ENCODE data around the gene PRND.
"Not testable (repeated sequence)": the region's sequence is repeated elsewhere in the genome, so short reads cannot be mapped to it uniquely, and the experiment has no call there.

Gene PRND, protein sequence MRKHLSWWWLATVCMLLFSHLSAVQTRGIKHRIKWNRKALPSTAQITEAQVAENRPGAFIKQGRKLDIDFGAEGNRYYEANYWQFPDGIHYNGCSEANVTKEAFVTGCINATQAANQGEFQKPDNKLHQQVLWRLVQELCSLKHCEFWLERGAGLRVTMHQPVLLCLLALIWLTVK

DNA sequence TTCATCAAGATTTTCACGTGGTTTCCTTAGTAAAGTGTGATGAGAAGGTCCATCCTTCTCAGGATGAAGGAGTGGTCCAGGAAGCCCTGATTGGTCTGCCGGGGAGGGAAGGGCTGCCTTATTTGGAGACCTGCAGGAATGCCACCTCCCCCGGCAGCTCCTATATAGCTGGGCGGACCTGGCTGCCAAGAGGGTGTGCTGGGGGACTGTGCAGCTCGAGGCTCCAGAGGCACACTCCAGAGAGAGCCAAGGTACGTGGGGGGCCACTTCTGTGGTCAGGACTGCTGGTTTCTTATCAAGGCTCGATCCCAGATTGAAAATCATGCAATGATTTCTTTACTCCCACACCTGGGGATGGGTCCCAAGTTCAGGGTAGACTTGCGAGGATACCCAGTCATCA, at the start of gene PRND:
Gene PRND, plus strand, starts transcription at position 191 of the 400 bp plus-strand sequence. CDS start 2,643 bp downstream, outside the sequence.
- DNase-seq, result no peak

DNA sequence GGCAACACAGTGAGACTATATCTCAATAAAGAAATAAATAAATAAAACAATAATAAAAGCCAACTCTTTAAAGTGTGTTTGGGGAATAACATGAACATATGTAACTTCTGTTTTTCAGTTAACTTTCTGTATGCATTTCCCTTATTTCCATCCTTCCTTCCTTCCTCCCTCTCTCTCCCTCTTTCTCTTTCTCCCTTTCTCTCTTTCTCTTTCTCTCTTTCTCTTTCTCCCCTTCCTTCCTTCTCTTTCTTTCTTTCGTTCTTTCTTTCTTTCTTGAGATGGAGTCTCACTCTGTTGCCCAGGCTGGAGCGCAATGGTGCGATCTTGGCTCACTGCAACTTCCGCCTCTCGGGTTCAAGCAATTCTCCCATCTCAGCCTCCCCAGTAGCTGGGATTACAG, 48.8 kb upstream of the PRND start:
- DNase-seq, result no peak

DNA sequence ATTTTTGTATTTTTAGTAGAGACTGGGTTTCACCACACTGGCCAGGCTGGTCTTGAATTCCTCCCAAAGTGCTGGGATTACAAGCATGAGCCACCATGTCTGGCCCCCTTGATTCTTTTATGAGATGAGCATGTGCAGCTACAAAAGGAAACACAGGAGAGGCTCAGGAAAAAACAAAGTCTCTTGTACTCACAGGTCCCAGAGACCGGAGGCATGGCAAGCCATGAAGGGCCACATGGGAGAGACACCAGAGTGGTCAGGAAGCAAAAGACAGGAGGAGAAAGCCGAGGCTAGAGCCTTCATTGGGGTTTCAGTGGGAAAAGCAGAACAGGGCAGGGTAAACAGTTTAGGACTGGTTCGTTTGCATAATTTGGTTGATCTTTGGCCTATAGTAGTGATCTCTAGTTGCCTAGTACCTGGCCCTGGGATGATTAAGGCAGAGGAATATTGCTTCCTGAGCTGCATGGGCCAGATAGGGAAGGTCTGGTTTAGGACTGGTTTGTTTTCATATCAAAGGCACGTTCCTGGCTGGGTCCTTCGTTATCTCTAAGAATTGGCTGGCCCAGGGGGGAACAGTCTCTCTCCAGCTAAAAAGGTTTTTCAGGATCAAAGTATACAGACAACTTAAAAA, 48.2 kb upstream of the PRND start:
- no peak for DNase-seq

DNA sequence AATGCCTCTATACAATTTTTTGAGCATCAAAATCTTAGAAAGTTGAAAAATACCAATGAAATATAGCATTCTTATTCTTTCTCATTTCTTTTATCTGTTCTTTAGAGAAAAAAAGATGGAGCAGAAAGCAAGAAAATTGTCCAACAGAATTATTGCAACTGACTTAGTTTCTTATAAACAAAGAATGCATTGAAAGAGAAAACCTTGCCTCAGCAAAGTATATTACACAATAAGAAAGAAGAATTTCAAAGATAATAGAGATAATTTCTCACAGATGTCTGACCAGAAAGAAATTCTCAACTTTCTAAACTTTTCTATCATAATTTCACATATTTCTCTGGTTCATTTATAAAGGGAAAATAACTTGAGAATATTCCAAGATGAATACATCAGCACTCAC, 47.0 kb upstream of the PRND start:
- DNase-seq, result no peak

DNA sequence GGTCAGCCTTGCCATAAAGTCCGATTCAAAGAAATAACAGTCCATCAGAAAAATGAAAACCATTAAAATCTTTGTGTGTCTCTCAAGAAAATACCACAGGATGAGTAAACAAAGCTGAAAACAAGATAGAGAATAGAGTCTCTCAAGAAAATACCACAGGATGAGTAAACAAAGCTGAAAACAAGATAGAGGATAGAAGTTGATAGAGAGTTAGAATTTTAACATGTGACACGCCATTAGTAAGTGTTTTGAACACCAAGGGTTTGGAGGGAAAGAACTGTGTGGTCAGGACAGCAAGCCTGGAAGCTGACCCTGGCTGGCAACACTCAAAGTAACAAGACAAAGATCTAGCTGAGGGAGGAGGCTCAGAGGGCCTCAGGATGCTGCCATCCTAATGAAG, 43.9 kb upstream of the PRND start:
- DNase-seq, result no peak

DNA sequence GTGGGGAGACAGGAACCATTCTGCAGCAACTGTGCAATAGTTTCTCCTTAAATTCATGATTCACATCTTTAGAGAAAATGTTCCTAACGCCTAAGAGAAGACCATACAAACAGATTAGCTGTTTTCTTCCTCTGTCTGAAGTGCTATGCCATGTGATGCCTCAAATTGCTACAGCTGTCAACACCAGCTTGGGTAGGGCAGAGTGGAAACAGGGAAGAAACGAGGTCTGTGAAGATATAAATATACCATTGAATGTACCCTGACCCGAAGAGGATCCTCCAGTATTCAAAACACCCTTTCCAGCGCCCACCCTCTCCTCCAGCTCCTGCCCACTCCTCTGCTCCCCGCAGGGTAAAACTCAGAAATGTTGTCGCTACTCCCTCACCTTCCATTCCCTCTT, 40.3 kb upstream of the PRND start:
- no peak for DNase-seq

DNA sequence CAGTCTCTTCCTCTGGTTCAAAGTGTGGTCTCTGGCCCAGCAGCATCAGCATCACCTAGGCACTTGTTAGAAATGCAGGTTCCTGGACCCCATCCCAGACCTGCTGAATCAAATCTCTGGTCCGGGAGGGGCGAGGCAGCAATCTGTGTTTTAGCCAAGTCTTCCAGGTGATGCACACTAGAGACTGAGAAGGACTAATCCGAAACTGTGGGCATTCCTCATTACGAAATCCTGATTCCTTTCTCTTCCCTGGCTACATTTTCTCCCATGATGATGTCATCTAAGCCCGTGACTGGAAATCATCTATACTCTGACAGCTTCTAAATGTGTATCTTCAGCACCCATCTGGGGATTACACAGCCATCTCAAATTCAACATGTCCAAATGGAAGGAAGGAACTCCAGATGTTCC, 39.7 kb upstream of the PRND start:
- DNase-seq, result no peak

DNA sequence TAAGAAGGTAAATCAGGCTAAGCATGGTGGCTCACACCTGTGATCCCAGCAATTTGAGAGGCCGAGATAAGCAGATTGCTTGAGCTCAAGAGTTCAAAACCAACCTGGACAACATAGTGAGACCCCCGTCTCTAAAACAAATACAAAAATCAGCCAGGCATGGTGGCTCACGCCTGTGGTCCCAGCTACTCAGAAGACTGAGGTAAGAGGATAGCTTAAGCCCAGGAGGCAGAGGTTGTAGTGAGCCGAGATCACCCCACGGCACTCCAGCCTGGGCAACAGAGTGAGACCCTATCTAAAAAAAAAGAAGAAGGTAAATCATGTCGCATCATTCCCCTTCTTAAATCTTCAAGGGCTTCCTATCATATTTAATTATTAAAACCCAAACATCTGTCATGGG, 39.0 kb upstream of the PRND start:
- DNase-seq, result no peak

DNA sequence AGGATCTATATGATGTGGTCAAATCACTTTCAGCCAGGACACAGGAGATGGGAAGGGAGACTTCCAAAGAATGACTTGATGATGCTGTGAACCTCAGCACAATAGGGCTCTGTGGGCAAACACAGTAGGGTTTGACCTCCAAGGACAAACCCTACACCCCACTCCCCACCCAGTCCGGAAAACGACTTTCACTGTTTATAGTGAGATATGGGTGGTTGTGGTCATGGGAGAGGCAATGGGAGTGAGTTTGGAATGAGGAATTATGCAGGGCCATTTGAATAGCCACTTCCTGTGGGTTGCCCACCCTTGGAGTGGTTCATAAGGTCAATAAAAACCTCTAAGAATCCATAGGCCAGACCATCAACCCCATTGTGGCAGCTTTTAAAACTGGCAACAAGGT, 38.4 kb upstream of the PRND start:
- DNase-seq, result no peak

DNA sequence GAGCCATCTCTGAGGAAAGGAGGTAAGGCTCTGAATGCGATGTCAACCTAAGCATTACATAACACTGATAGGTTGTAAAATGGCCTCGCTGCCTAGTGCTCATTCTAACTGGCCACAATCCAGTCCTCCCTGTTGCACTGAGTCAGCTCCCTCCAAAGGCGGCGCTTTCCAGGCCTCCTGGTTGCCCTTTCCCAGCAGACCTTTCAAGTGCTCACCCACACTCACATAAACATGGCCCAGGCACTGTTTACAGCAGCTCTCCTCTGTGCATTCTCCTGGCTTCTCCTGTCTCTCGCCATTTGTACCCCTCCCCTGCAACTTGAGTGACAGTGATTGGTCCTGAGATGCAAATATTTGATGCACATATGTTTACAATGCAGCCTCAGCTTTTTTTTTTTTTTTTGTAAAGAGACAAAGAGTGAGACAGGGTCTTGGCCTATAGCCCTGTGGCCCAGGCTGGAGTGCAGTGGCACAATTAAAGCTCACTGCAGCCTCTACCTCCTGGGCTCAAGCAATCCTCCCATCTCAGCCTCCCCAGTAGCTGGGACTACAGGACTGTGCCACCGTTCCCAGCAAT, 36.8 kb upstream of the PRND start:
- no peak for DNase-seq

DNA sequence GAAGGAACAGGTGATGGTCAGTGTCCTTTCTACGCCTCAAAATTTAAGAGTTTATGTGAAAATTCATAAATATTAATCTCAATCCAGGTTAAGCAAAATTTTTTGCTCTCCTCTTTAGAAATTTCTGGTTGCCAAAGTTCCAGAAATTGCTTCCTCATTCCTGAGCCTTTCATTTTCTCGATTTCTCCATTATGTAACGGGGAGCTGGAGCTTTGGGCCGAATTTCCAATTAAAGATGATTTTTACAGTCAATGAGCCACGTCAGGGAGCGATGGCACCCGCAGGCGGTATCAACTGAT, 35.8 kb upstream of the PRND start:
- DNase-seq, result no peak

DNA sequence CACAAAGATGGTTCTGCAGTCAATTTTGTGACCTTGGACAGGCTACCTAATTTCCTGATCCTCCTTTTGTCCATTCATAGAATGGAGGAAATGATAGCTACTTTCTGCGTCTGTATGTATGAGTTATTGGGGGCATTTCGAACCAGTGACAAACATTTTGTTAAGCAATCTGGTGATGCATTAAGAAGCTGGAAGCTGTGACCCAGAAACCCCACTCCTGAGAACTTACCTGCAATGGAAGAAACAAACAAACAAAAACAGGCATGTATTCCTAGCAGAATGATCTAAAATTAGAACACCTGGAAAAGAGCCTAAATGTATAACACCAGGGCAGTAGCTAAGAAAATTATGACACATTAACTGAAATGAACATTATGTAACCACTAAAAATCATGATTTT, 33.4 kb upstream of the PRND start:
- DNase-seq, result no peak

DNA sequence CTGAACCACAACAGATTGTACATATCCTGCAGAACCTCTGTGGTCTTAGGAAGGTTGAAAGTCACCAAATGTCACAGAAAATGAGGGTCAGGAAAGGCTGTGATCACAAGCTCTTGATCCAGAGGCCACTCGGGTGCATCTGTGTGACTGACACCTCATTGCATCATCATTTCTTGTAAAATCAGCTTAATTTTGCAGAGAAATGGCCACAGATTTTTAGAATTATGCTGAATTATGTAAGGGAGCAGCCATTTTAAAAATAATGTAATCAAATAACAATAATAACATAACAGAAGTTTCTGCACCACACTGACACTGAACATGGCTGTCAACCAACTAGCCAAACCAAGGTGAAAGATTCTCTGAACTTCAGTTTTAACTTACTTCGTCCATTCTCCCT, 32.5 kb upstream of the PRND start:
- DNase-seq, result no peak

DNA sequence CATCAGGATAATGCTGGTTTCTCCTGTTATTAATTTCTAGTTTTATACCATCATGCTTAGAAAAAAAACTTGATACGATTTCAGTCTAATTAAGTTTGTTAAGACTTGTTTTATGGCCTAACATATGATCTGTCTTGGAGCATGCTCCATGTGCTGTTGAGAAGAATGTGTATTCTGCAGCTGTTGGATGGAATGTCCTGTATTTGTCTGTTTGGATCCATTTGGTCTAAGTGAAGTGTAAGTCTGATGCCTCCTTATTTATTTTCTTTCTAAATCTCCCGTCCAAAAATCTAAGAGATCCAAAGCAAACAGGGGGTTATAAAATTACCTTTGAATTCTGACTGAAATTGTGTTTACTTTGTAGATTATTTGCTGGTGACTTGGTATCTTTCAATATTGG, 30.0 kb upstream of the PRND start:
- DNase-seq, result no peak

DNA sequence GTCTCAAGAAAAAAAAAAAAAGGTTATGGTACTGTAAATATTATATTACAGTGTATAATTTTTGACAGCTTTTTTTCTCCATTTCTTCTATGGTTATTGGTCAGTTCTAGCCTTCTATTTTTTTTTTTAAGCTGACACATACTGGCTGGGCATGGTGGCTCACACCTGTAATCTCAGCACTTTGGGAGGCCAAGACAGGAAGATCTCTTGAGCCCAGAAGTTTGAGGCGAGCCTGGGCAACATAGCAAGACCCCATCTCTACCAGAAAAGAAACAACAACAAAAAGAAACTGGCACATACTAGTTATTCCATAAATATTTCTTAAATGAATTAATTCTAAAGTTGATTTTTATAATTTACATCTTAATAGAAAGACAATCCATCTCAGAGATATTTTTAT, 27.6 kb upstream of the PRND start:
- no peak for DNase-seq

DNA sequence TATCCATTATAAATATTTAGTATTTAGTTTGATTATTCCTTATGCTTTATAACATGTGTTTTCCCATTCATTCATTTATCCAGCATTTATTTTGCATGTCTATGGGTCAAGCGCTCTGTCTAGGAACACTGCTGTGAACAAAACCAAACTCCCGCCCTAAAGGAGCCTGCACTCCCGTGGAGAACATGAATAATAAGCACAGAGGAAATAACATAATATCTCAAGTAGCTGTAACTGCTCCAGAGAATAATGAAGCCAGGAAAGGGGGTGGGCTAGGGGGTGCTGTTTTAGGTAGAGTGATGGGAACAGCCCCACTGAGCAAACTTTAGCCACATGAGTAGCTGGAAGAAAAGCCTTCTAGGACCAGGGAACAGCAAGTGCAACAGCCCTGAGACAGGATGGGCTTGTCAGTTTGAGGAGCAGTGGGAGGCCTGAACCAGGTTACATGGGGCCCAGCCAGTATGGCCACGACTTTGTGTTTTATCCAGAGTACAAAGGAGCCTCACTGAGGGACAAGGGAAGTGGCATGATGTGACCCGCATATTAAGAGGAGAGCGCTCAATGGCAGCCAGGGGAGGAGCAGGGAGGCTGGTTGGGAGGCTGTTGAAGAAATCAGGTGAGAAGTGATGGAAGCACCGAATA, 24.4 kb upstream of the PRND start:
- no peak for DNase-seq

DNA sequence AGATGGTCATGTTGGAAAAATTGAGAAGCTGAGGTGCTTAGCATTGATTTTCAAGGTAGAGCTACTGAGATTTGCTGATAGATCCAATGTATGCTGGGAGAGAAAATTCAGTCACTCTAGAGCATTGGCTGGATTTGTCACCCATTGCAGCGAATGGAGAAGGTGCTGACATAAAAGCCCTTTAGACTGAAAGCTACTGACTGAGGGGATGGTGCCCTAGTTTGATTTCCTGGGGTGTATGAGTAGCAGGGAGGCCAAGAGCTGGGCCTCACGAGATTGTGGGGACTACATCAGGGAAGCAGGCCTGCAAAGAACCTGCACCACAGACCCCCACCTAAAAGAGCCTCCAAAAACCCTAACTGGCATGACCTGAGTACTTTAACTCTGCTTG, 23.9 kb upstream of the PRND start:
- no peak for DNase-seq

DNA sequence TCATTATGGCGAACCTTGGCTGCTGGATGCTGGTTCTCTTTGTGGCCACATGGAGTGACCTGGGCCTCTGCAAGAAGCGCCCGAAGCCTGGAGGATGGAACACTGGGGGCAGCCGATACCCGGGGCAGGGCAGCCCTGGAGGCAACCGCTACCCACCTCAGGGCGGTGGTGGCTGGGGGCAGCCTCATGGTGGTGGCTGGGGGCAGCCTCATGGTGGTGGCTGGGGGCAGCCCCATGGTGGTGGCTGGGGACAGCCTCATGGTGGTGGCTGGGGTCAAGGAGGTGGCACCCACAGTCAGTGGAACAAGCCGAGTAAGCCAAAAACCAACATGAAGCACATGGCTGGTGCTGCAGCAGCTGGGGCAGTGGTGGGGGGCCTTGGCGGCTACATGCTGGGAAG, 22.5 kb upstream of the PRND start:
- no peak for DNase-seq

DNA sequence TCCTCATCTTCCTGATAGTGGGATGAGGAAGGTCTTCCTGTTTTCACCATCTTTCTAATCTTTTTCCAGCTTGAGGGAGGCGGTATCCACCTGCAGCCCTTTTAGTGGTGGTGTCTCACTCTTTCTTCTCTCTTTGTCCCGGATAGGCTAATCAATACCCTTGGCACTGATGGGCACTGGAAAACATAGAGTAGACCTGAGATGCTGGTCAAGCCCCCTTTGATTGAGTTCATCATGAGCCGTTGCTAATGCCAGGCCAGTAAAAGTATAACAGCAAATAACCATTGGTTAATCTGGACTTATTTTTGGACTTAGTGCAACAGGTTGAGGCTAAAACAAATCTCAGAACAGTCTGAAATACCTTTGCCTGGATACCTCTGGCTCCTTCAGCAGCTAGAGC, 21.8 kb upstream of the PRND start:
- no peak for DNase-seq

DNA sequence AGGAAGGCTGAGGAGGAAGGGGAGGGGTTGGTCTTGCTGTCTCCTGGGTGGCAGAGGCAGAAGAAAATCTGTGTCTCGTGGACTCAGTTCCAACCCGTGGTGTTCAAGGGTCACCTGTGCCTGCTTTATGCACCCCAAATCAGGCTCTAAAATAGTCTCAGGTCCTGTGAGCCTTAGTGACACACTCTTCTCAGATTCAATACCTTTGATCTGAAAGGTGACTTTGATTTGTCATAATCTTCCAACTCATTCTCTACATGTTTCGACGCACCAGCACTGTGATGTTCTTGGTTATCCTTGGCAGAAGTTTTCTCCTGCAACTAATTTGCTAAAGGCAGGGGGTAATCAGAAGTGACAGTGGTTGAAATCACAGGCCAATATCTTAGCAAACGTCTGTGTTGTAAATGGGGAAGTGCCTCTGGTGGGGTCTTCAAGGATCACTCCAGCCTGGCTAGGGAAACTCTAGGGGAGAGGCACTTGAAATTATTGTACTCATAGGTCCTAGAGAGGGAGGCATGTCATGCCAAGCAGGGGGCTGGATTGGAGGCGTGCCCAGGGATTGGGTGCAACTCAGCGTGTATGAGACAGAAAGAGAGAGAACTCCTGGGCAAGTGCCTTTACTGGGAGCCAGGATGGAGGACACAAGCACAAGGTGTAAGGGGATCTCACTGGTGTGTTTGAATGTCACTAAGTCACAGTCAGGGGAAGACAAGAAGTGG, 19.0 kb upstream of the PRND start:
- DNase-seq, result no peak

DNA sequence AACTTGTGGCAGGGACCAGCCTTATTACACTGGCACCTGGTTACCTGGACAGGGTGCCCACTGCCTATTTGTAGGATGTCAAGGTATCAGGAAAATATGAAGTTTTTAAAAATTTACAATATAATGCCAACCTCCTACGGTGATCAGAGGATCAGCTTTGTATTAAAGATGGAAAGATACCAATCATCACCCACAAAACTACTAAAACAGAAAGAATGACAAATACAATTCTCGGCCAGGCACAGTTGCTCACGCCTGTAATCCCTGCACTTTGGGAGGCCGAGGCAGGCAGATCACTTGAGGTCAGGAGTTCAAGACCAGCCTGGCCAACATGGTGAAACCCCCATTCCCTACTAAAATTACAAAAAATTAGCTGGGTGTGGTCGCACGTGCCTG, 18.4 kb upstream of the PRND start:
- DNase-seq, result no peak

DNA sequence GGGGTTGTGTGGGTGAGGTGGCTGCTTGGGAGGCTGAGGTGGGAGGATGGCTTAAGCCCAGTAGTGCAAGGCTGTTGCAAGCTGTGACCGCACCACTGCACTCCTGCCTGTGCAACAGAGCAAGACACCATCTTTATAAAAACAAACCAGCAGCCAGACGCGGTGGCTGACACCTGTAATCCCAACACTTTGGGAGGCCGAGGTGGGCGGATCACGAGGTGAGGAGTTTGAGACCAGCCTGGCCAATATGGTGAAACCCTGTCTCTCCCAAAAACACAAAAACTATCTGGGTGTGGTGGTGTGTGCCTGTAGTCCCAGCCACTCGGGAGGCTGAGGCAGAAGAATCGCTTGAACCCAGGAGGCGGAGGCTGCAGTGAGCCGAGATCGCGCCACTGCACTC, 14.8 kb upstream of the PRND start:
- DNase-seq, result not testable (repeated sequence)

DNA sequence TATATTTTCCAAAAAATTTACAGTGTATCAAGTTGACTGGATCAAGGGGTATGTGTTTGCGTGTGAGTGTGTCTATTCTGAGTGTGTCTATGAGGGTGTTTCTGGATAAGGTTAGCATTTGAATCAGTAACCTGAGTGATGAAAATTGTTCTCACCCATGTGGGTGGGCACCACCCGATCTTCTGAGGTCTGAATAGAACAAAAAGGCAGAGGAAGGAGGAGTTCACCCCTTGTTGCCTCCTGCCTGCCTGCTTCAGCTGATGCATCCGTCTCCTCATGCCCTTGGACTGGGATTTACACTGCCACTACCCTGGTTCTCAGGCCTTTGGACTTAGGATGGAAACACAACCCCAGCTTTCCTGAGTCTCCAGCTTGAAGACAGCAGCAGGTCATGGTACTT, 13.7 kb upstream of the PRND start:
- no peak for DNase-seq

DNA sequence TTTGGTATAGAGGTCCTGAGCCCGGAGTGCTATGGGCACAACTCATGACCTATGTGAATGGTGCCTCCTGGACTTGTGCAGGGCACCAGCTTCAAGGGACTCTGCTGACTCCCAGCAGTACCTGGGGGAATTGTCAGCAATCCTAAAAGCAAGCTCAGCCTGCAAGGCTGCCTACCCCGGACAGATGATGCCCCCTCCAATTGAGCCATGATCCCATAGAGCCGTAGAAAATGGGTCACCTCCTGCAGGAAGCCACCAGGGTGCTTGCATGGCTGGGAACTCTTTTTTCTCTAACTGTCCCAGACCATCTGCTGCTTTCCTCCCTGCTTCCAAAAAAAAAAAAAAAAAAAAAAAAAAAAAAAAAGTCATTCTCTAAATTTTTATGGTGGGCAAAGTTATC, 12.9 kb upstream of the PRND start:
- DNase-seq, result no peak
